ENCODE results near the gene HBS1L.

Gene HBS1L

DNA sequence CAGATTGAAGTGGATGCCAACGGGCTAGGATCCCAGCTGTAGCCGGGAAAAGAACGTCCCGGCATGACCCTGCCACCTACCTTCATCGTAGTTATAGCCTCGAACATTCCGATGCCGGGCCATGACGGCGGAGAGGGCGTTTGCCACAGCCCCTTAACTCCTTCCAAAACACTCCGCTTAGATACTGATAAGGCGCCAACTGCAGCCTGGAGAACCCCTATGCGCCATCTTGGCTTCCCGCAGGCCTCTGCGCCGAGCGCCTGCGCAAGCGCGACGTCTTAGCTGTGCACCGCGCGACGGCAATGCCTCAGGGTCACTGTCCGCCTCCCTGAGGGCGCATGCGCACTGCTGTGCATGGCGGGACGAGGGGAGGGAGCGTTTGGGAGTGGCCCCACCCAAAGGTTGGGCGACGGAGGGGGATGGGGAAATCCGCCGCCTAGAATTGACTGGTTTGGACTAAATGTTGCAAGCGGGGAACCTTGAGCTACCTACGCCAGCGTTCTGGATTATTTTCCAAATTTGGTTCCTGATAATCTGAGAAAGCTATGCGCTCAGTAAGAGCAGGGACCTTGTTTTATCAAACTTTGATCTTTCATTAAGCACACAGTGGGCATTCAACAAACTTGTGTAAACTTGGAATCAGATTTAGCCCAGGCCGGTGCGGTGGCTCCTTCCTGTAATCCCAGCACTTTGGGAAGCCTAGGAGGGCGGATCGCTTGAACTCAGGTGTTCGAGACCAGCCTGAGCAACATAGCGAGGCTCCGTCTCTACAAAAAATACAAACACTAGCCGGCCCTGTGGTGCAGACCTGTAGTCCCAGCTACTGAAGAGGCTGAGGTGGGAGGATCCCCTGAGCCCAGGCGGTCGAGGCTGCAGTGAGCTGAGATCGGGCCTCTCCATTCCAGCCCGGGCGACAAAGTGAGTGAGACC, at the start of gene HBS1L:
TSS of gene HBS1L (minus strand) at position 254 of the 930 bp plus-strand sequence. CDS start at position 123, 131 bp downstream.
- peak; percentile 98 for DNase-seq

GRCh38 chr6:135104199-135104598, 49.6 kb upstream of the HBS1L start:
- no peak for DNase-seq

DNA sequence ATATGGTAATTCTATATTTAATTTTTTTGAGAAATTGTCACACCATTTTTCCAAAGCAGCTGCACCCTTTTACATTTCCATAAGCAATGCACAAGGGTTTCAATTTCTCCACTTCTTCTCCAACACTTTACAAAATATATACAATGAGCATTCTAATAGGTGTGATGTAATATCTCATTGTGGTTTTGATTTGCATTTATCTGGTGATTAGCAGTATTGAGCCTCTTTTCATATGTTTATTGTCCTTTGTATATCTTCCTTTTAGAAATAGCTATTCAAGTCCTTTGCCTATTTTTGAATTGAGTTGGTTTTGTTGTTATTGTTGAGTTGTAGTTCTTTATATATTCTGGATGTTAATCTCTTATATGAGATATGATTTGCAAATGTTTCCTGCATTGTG, 47.6 kb upstream of the HBS1L start:
- DNase-seq: no peak

DNA sequence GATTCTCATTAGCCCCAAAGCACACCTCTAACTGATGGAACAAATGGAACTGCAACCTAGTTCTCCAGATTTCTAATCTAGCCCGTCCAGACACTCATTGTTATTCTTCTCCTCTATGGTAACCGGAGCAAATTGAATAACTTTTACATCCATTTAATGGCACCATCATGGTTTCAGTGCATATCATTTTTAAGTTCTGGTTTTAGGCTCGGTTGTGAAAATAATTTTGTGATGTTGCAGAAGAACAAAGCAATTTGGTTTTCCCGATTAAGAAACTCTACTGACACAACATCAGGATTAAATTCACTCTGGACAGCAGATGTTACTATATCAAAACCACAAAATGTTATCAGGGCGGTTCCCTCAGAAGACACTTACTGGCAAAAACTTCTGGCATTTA, 42.5 kb upstream of the HBS1L start:
- DNase-seq: no peak

DNA sequence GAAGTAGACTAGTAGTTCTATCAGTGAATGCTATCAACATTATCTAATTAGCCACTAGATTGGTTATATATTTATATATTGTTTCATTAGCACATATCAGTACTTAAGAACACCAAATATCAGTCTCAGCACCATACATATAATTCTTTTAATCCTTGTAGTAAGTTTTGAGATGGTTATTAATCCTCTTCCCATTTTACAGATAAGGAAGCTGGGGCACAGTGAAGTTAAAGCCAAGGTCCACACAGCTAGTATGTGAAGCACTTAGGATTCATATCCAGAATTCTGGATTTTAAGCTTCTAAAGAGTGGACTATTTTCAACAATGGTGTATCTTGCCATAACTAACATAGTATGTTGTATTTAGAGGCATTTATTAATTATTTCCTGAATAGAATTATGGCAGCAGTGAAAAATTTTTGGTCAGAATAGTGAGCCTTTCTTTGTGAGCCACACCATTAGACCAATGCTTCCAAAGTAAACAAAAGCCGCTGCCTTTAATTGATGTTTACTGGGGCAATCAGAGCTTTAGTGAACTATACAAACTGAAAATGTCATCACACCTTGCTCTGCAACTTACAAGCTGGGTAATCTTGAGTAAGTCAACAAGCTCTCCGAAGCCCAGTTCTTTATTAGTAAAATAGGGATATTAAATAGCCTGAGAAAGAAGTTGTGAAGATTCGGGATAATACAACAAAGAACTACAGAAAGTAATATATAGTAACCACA, 41.9 kb upstream of the HBS1L start:
- no peak for DNase-seq

GRCh38 chr6:135095716-135096115, 41.1 kb upstream of the HBS1L start:
- no peak for DNase-seq

DNA sequence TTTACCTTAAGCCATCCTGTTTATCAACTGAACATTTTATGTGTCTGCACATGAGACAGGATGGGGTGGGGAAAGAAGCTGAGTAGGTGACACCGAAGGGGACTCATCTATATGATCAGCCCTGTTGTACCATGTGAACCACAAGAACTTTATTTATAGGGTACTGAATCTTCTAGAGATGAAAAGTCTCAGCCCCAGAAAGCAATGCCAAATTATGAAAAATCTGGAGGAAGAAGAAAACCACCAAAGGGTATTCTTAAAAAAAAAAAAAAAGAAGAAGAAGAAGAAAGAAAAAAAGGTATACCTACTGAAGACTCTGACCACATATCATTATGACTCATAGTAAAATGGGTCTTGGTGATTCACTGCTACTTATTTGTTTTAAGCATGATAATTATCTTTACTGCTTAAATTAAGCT, 39.8 kb upstream of the HBS1L start:
- no peak for DNase-seq

DNA sequence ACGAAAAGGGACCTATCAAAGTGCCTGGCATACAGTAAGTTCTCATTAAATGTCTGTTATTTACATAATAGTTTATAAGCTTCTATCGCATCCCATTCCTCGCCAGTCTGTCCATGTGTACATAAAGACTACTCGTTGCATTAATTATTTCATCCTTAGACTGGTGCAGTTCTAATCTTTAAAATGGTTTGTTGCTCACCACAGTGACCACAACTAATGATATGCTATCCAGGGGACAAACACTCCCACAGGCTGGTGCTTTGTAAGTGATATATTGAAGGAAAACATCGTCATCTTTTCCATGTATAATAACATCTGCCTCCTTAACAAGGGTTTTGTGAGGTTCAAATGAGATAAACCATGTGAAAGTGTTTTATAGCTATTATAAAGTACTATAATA, 39.0 kb upstream of the HBS1L start:
- DNase-seq: no peak

DNA sequence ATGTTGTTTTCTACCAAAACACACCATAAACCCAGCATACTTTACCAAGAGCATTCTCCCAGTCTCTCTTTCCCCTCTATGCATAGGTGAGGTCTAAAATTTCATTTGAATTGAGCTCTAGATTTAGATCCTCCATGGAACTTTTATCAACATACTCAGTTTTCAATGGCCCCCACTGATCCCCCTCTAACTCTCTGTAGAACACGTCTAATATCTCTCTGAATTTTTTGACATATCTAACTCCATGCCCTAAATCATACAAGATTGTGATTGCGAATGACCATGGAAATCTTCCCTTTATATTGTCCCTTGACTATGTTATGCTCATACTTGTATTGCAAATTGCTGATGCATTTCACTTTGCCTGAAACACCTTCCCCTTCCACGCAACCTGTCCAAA, 38.1 kb upstream of the HBS1L start:
- no peak for DNase-seq

DNA sequence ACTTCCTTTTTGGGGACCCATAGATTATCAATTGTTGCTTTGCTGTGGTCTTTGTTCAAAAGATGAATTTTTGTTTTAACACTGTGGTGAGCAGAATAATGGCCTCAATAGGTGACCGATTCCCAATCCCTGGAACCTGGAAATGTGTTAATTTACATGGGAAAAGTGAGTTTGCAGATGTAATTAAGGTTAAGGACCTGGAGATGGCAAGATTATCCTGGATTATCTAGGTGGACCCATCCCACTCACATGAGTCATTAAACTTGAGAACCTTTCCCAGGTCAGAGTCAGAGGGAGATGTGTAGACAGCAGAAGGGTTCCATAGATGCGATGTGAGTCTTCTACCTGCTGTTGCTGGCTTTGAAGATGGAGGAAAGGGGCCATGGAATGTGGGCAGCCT, 36.2 kb upstream of the HBS1L start:
- no peak for DNase-seq

DNA sequence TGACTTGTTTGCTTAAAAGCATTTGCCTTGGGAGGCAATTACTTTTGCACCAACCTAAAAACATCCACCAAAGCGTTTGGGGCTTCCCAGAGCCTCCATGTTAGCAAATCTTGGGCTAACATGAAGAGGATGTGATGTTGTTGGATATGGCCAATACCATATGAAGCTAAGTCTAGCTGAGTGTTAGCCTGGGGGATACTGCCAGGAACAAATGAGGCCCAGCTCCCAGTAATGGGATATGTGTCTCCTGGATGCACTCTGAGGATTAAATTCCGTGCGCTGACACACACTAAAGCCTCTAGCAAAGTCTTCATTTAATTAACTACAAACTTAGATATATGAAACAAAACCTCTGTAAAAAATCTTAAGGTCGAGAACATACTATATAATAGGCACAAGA, 35.3 kb upstream of the HBS1L start:
- DNase-seq: no peak

DNA sequence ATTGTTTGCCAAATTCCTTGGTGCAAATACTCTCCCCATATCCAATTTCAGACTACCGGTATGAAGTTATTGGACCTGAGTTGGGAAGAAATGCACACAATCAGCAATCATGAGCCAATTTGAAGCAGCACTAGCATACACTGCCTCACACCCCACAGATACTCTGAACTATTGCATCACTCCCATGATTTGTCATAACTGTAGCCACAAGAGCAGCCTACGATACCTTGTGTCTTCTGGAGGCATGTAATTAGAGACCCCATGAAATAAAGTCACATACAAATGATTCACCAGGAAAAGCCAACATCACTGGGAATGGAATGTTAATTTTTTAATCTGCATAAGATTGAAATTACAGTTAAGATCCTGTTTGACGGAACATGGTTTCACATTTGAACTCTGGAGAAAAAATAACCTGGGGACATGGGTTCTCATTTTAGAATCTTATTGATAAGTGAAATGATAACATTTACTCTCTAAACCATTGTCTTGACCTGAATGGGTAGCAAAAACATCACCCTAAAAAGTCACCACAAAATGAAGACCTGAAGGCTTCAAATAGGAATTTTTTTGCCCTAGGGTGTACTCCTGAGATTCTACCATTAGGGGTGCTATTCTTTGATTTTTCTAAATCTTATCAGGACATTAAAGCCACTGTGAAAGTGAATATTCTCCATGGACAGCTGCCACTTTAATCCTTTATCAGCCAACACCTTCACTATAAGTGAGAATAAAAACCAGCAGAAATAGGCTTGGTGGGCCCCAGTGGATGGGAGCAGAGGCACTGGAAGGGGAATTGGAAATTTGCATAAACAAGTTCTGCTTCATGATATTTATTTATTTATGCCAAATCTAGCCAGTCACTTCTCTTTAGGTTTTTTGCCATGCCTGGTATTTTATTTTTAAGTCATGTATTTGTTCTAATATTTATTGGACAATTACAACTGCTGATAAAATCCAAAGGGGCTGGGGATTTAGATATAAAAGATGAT, 34.5 kb upstream of the HBS1L start:
- no peak for DNase-seq

DNA sequence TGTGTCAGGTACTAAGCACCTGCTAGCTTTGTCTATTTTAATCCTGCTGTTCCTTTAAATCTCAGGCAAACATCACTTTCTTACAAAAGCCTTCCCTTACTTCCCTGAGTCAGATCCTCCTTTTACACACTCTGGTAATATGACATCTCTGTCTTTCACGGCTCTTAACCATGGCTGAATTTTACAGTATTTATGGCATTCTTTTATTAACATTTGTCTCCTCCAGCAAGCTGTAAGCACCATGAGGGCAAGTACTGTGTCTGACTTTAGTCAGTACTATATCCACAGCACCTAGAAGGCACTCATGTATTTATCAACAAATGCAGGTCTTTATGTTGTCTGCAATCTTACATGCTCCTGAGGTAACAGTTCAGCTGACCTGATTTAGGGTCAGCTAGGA, 33.7 kb upstream of the HBS1L start:
- no peak for DNase-seq

DNA sequence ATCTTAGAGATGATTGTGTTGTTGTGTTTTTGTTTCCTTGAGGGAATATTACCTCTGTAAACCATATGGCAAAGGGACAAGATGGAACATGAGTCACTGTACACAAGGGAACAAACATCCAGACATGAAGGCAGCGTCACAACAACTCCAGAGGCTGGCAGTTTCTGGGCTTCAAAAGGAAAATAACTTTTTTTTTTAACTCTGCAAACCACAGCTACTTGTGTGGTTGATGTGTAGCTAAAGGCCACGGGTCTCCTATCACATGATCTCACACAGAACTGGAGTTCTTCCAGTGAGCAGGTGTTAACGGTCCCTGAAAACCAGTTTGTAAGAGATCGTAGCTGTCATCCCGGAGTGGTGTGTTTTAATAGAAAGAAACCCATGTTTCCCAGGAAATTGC, 33.2 kb upstream of the HBS1L start:
- no peak for DNase-seq

DNA sequence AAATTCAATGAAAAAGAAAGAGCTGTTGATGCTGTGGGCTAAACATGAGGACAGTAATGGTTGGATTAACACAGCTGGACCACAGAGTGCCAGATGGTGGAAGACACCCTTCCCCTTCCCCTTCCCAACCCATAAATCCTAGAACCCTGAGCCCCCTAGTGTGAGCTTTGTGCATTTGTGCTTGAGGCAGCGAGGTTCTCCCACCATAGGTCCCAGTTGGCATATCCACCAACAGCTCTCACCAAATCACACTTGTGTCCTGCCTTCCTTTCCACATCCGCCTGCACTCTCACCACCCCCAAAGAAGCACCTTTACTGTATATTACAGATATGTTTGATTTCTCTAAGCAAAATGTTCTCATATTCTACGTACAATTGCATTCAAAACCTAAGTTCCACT, 32.8 kb upstream of the HBS1L start:
- no peak for DNase-seq

- DNase-seq: no peak
Observed at GRCh38 chr6:135086414-135086764, 31.8 kb upstream of the HBS1L start.

DNA sequence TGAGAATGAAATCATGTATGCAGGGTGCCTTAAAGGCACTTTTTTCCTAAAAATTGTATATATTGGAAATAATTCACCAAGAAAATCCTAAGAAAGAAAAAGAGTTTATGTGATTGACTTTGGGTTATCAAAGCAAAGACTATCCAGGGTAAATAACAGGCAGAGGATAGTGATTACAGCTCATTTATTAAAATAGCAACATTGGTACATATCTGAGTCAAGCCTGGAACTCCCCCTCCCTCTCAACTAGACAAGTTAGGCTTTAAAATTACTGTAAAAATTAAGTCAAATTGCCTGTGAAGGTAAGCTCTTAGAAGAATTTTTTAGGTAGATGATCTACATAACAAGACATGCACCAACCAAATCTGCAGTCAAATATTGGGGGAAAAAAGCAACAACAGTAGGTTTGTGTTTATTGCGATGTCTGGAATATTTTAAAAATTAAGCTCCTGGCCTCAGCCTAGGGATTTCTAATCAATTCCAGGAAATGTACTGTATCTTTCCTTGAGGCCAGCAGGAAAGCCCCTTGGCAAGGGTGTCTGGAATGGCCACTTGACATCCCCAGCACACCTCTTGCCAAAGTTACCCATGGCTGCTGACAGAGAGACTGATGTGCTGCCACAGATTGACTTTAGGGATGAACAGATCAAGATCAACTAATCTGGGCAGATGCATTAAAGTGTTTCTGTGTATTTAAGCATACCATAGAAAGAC, 31.2 kb upstream of the HBS1L start:
- DNase-seq: no peak

- DNase-seq: no peak
Observed at GRCh38 chr6:135084916-135085269, 30.3 kb upstream of the HBS1L start.

GRCh38 chr6:135084001-135084915, 29.6 kb upstream of the HBS1L start:
- no peak for DNase-seq

DNA sequence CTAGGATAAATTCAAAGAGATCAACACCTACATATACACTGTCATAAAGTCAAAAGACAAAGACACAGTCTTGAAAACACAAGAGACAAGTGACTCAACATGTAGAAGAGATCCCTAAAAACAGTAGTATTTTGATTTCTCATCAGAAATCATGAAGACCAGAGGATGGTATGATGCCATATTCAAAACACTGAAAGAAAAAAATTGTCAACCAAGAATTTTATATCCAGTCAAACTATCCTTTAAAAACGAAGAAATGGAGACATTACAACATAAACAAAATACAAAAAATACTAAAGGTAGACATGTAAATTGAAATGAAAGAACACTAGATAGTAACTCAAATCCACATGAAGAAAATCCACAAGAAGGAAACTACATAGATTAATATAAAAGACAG, 27.3 kb upstream of the HBS1L start:
- DNase-seq: no peak

- DNase-seq: no peak
Observed at GRCh38 chr6:135075018-135075417, 20.4 kb upstream of the HBS1L start.

Measured in right hindlimb (tissue), 1 donor.